Measurements from ENCODE around the gene ALDH2.

GRCh38 chr12:111745211-111745610, 21.5 kb upstream of the ALDH2 start:
- TF ChIP-seq YY1 (IDR thresholded peaks at IDR 0.05; ENCODE audit: low read depth) (no peak), JUND (IDR thresholded peaks at IDR 0.05) (no peak), RFX5 (IDR thresholded peaks at IDR 0.05; ENCODE audit: low read length) (no peak), EZH2phosphoT487 (IDR thresholded peaks at IDR 0.05; ENCODE audit: borderline replicate concordance, low read depth) (no peak), CHD2 (IDR thresholded peaks at IDR 0.05; ENCODE audit: low read length, partially characterized antibody) (no peak), EP300 (IDR thresholded peaks at IDR 0.05; ENCODE audit: borderline replicate concordance in 1 of 2, low read depth in 1 of 2, low read length in 1 of 2) (peak in 1 of 2 experiments; percentile 42; a peak in 1 of 4 replicates), MAX (IDR thresholded peaks at IDR 0.05; ENCODE audit: low read depth) (no peak), NRF1 (IDR thresholded peaks at IDR 0.05; ENCODE audit: low read depth, low read length) (no peak), RCOR1 (IDR thresholded peaks at IDR 0.05; ENCODE audit: low read length) (no peak), SIN3A (IDR thresholded peaks at IDR 0.05; ENCODE audit: borderline replicate concordance, low read depth, low read length) (no peak)
- TF ChIP-seq, protein P1, sequence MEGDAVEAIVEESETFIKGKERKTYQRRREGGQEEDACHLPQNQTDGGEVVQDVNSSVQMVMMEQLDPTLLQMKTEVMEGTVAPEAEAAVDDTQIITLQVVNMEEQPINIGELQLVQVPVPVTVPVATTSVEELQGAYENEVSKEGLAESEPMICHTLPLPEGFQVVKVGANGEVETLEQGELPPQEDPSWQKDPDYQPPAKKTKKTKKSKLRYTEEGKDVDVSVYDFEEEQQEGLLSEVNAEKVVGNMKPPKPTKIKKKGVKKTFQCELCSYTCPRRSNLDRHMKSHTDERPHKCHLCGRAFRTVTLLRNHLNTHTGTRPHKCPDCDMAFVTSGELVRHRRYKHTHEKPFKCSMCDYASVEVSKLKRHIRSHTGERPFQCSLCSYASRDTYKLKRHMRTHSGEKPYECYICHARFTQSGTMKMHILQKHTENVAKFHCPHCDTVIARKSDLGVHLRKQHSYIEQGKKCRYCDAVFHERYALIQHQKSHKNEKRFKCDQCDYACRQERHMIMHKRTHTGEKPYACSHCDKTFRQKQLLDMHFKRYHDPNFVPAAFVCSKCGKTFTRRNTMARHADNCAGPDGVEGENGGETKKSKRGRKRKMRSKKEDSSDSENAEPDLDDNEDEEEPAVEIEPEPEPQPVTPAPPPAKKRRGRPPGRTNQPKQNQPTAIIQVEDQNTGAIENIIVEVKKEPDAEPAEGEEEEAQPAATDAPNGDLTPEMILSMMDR (IDR thresholded peaks at IDR 0.05), result no peak
